Gastrocnemius medialis (tissue), 4 donors: ENCODE measurements around the gene NUBPL.

Source experiments
- CTCF ChIP-seq, 5 experiments: fragments of 450-650 bp in 3 of 5; fragments of 200-600 bp in 2 of 5; sonication (generic) in 2 of 5; IDR thresholded peaks in 4 of 5; conservative IDR thresholded peaks in 1 of 5; 1 replicate in 4 of 5; 2 replicates in 1 of 5; pipeline ENCODE4 v1.5.1; 2016 to 2019; ENCODE audit warnings: antibody characterized with exemption in 5 of 5, mild to moderate bottlenecking in 3 of 5, moderate library complexity in 3 of 5
- POLR2A ChIP-seq, 2 donors: fragments of 450-650 bp; IDR thresholded peaks; one replicate each; pipeline ENCODE4 v1.6.1; 2017; ENCODE audit warnings: antibody characterized with exemption in 2 of 2, mild to moderate bottlenecking in 2 of 2, moderate library complexity in 2 of 2

- TF ChIP-seq CTCF (IDR thresholded peaks at IDR 0.05 in 4 of 5, conservative IDR thresholded peaks at IDR 0.05 in 1 of 5) (no peak), POLR2A (IDR thresholded peaks at IDR 0.05) (no peak)
These were observed 227.1 kb downstream of the NUBPL start for GRCh38 chr14:31788340-31788739.
